NCI-H2107 treated with DMSO at 0.1 percent for 48 hours (cell line): Measurements from ENCODE around the gene SETDB2.

ENCODE experiments used
- DNase-seq: peaks from one replicate; lab custom pipeline; 2025; ENCODE audit not compliant: unreplicated experiment; lab: John Stamatoyannopoulos, UW

SETDB2 gene

GRCh38 chr13:49428041-49428763 lies 15.9 kb upstream of the SETDB2 start:
- no peak for DNase-seq

DNA sequence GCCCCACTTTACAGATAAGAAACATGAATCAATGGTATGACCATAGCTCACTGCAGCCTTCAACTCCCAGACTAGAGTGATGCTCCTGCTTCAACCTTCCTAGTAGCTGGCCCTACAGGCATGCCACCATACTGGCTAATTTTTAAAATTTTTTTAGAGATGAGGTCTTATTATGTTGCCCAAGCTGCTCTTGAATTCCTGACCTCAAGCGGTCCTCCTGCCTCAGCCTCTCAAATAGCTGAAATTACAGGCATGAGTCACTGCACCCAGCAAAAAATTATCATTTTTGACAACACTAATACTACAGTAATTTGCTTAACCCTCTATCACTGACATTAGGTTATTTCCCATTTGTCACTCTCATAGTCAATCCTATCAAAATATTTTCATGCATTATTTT lies 15.0 kb upstream of the SETDB2 start:
- DNase-seq, result no peak

DNA sequence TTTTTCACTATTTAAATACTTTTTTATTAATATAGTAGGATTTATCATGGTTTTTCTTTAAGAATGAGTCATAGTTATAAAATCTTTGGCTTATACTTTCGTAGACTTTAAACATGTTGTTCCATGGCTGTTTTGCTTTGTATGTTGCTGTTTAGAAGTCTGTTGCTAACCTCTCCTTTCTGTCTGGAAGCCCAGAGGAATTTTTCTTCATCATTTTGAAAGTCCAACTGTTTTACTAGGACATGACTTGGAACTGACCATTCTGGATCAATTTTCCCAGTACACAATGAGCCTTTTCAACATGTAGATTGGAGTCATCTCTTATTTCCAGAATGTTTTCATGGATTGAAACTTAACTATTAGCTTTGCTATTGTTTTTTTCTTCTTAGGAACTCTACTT lies 8.1 kb upstream of the SETDB2 start:
- DNase-seq, result no peak

DNA sequence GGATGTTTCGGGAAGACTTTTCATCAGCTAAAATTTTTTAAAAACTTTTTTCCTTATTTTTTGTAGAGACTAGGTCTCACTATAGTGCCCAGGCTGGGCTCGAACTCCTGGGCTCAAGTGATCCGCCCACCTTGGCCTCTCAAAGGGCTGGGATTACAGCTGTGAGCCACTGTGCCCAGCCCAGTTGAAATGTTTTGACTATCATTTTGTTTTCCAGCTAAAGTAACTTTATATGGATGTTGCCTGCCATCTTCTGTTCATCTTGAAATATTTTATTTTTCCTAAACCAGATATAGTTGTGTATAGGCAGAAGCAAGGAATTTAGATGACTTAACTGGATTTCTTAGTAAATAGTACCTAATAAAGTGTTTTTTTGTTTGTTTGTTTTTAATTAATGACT lies 7.2 kb upstream of the SETDB2 start:
- peak; percentile 5 for DNase-seq

DNA sequence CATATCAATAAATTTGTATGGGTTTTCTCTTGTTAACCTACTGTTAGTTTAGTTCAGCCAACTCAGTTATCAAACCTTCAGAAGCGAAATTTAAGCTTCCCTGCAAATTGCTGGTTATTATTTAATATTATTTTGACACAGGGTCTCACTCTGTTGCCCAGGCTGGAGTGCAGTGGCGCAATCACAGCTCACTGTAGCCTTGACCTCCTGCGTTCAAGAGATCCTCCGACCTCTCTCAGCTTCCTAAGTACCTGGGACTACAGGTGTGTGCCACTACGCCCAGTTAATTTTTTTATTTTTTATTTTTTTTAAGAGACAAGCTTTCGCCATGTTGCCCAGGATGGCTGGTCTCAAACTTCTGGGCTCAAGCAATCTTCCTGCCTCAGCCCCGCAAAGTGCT lies 6.4 kb upstream of the SETDB2 start:
- DNase-seq, result no peak

- DNase-seq, result no peak
Observed at GRCh38 chr13:49439609-49440008, 4.5 kb upstream of the SETDB2 start.

DNA sequence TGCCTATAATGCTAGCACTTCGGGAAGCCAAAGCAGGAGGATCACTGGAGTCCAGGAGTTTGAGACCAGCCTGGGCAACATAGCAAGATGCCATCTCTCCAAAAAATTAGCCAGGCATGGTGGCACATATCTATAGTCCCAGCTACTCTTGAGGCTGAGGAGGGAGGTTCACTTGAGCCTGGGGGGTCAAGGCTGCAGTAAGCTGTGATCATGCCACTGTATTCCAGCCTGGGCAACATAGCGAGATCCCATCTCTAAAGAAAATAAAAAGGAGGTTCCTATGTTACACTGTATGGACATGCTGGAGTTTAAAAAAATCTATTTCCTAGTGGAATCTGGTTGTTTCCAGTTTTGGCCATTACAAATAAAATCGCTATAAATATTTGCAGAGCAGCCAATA lies 2.8 kb upstream of the SETDB2 start:
- DNase-seq, result no peak

DNA sequence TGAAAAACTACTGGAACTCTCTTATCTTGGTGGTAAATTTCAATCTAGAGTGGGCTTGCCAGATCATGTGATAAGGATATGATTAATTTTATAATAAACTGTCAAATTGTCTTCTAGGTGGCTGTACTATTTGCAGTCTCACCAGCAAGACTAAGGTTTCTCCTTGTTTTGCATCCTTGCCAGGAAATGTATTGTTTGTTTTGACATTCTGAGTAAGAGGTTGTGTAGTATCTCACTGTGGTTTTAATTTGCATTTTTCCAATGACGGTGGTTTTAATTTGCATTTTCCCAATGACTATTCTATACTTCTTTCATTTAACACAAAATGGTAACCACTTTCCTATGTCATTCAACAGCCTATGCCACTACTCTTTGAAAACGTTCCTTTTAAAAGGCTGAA lies 2.2 kb upstream of the SETDB2 start:
- DNase-seq, result no peak

GRCh38 chr13:49443357-49443703 lies 744 bp upstream of the SETDB2 start:
- DNase-seq, result peak; percentile 63

GRCh38 chr13:49444524-49445395 lies 686 bp downstream of the SETDB2 start:
- peak; percentile 44 for DNase-seq

- DNase-seq, result no peak
Observed at GRCh38 chr13:49446473-49446872, 2.4 kb downstream of the SETDB2 start.

DNA sequence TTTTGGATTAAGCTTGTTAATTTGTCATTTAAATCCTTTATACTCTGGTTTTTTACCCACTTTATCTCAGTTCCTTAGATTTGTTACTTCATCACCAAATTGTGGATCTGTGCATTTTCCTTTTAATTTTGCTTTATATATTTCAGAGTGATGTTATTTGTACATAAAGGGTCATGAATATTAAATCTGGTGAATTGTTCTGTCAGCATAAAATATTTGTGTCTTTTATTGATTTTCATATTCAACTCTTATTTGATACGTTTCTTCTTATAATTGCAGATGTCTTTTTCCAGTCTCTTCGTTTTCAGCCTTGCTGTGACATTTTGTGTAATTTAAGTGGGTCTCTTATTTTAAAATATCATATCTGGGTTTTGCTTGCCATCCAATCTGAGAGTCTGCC lies 4.7 kb downstream of the SETDB2 start:
- no peak for DNase-seq

- DNase-seq, result no peak
Observed at GRCh38 chr13:49450105-49450819, 6.2 kb downstream of the SETDB2 start.

GRCh38 chr13:49452725-49453457 lies 8.8 kb downstream of the SETDB2 start:
- no peak for DNase-seq

DNA sequence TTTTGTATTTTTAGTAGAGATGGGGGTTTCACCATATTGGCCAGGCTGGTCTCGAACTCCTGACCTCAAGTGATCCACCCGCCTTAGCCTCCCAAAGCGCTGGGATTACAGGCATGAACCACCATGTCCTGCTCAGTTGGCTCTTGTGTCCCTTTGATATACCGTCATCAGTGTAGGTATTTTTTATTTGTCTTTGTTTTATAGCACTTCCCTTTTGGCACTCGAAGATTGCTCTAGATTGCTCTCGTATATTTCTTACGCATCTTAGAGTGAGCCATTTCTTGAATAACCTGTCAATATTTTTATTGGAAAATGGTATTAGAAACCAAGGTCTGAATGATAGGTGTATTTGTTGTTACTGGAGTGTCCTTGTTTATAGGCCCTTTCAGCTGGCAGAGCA lies 9.4 kb downstream of the SETDB2 start:
- no peak for DNase-seq

GRCh38 chr13:49454388-49455006 lies 10.4 kb downstream of the SETDB2 start:
- DNase-seq, result no peak

DNA sequence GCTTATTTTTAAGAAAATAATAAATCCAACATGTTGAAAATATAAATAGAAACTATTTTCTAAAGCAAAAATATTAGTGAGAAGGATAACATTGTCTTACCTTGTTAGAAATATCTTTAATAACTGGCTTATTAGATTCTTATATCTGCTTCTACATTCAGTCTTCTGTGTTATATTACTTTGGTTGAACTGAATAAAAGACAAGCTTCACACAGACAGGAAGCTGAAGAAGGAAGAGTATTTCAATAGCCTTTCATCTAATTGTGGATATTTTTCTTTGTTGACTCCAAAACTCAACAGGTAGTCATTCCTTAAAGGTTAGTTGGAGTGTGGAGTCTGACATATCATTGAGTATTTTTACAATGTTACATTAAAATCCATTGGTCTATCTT lies 10.9 kb downstream of the SETDB2 start:
- DNase-seq, result no peak

- no peak for DNase-seq
Observed at GRCh38 chr13:49456156-49456555, 12.1 kb downstream of the SETDB2 start.

GRCh38 chr13:49457221-49457620 lies 13.1 kb downstream of the SETDB2 start:
- DNase-seq, result no peak

- DNase-seq, result no peak
Observed at GRCh38 chr13:49459580-49459979, 15.5 kb downstream of the SETDB2 start.

DNA sequence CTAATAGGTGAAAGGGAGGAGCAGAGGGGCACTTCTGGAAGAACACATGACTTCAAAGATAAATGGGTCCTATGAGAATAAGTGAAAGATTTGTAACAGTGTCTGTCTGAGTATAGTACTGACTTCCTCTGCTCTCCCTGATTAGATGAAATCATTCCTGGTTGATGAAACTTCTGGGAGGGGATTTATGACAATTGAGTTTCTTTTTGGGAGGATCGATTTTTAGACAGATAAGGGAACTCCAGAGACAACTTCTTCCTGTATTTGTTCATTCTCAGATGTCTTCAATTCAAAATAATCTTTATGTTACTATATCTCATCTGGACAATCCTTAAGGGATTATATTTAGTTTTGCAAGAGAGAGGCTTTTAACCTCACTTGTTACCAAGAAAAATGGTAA lies 20.0 kb downstream of the SETDB2 start:
- DNase-seq, result no peak
